SIG-M5 (cell line): Measurements from ENCODE around the gene ZNF76.
"Not testable (repeated sequence)": the region's sequence is repeated elsewhere in the genome, so short reads cannot be mapped to it uniquely, and the experiment has no call there.

Experiments
- DNase-seq: peaks from one replicate; lab custom pipeline; 2025; lab: John Stamatoyannopoulos, UW

Gene ZNF76

GRCh38 chr6:35300848-35301247 is 41.3 kb downstream of the ZNF76 start:
- DNase-seq = no peak

- peak; percentile 39 for DNase-seq
Observed at GRCh38 chr6:35302604-35303241, 43.2 kb downstream of the ZNF76 start.

- no peak for DNase-seq
Observed at GRCh38 chr6:35304299-35304698, 44.8 kb downstream of the ZNF76 start.

- no peak for DNase-seq
Observed at GRCh38 chr6:35305117-35305516, 45.6 kb downstream of the ZNF76 start.

GRCh38 chr6:35307138-35307537 is 47.6 kb downstream of the ZNF76 start:
- DNase-seq = not testable (repeated sequence)

- not testable (repeated sequence) for DNase-seq
Observed at GRCh38 chr6:35308543-35308942, 49.0 kb downstream of the ZNF76 start.

GRCh38 chr6:35309611-35310264 is 50.2 kb downstream of the ZNF76 start:
- DNase-seq = no peak

GRCh38 chr6:35310265-35310831 is 50.8 kb downstream of the ZNF76 start:
- DNase-seq = no peak

GRCh38 chr6:35311390-35312075 is 52.0 kb downstream of the ZNF76 start:
- DNase-seq = no peak

GRCh38 chr6:35312076-35312800 is 52.7 kb downstream of the ZNF76 start:
- no peak for DNase-seq

- DNase-seq = no peak
Observed at GRCh38 chr6:35312807-35313206, 53.3 kb downstream of the ZNF76 start.

- no peak for DNase-seq
Observed at GRCh38 chr6:35317483-35318195, 58.1 kb downstream of the ZNF76 start.

GRCh38 chr6:35318196-35319171 is 58.9 kb downstream of the ZNF76 start:
- DNase-seq = no peak

GRCh38 chr6:35319346-35320030 is 60.0 kb downstream of the ZNF76 start:
- no peak for DNase-seq

- DNase-seq = no peak
Observed at GRCh38 chr6:35320031-35320410, 60.5 kb downstream of the ZNF76 start.

- no peak for DNase-seq
Observed at GRCh38 chr6:35321091-35321490, 61.6 kb downstream of the ZNF76 start.

GRCh38 chr6:35327349-35328027 is 68.0 kb downstream of the ZNF76 start:
- no peak for DNase-seq

GRCh38 chr6:35328108-35328723 is 68.7 kb downstream of the ZNF76 start:
- no peak for DNase-seq

- not testable (repeated sequence) for DNase-seq
Observed at GRCh38 chr6:35328965-35329364, 69.4 kb downstream of the ZNF76 start.
